ENCODE data around the gene ITIH5. TPM values are rescaled to one million over a fixed set of nuclear protein-coding genes. Genes with fewer than 3 reads are reported as not detected.

Gene ITIH5
- total and polyA plus RNA-seq, 2 donors from 2014 or later: 13.1 to 23.3 TPM

- H3K9me3 ChIP-seq (ENCODE audit: control insufficient read depth in 2 of 3, insufficient read depth in 1 of 3, low read length in 3 of 3): no peaks in the 10 kb centered on the region
- no peaks in the 10 kb centered on the region for H3K27me3 ChIP-seq (ENCODE audit: control insufficient read depth, insufficient read depth, low read length)
- no peaks in the 10 kb centered on the region for H3K36me3 ChIP-seq (ENCODE audit: control insufficient read depth in 2 of 3, insufficient read depth in 3 of 3, low read length in 3 of 3)
- intact Hi-C loops (cut with DNase I): no loop called here
- no peak overlapping the region for H3K4me3 ChIP-seq (ENCODE audit: low read length in 3 of 3)
- H3K27ac ChIP-seq (ENCODE audit: low read depth in 2 of 2, low read length in 2 of 2): no peak overlapping the region
- TF ChIP-seq CTCF (IDR thresholded peaks at IDR 0.05; ENCODE audit: borderline replicate concordance, extremely low read depth, insufficient read depth): no peak
- FAIRE-seq: no peak
- H3K9ac ChIP-seq (ENCODE audit: low read length in 3 of 3): no peak overlapping the region
- no peaks in the 10 kb centered on the region for H3K4me1 ChIP-seq (ENCODE audit: control insufficient read depth in 2 of 3, insufficient read depth in 2 of 3, low read depth in 1 of 3, low read length in 3 of 3)
- no peak for DNase-seq
These were observed 19.6 kb downstream of the ITIH5 start for GRCh38 chr10:7647062-7647664.

GRCh38 chr10:7642491-7643011, 24.2 kb downstream of the ITIH5 start:
- Histone ChIP-seq H3K4me3 (ENCODE audit: low read length in 3 of 3) (no peak overlapping the region), H3K9me3 (ENCODE audit: control insufficient read depth in 2 of 3, insufficient read depth in 1 of 3, low read length in 3 of 3) (peaks cover 0 to 2% (median 0%) of the 10 kb centered on the region in 3 donors), H3K4me1 (ENCODE audit: control insufficient read depth in 2 of 3, insufficient read depth in 2 of 3, low read depth in 1 of 3, low read length in 3 of 3) (no peaks in the 10 kb centered on the region), H3K9ac (ENCODE audit: low read length in 3 of 3) (no peak overlapping the region), H3K27ac (ENCODE audit: low read depth in 2 of 2, low read length in 2 of 2) (no peak overlapping the region), H3K36me3 (ENCODE audit: control insufficient read depth in 2 of 3, insufficient read depth in 3 of 3, low read length in 3 of 3) (peaks cover 0 to 8% (median 0%) of the 10 kb centered on the region in 3 donors), H3K27me3 (ENCODE audit: control insufficient read depth, insufficient read depth, low read length) (no peaks in the 10 kb centered on the region)
- DNase-seq (no peak), FAIRE-seq (no peak)
- no peak for TF ChIP-seq CTCF (IDR thresholded peaks at IDR 0.05; ENCODE audit: borderline replicate concordance, extremely low read depth, insufficient read depth)
- intact Hi-C loops (cut with DNase I): no loop called here

- TF ChIP-seq CTCF (IDR thresholded peaks at IDR 0.05; ENCODE audit: borderline replicate concordance, extremely low read depth, insufficient read depth): no peak
- Histone ChIP-seq H3K4me3 (ENCODE audit: low read length in 3 of 3) (no peak overlapping the region), H3K4me1 (ENCODE audit: control insufficient read depth in 2 of 3, insufficient read depth in 2 of 3, low read depth in 1 of 3, low read length in 3 of 3) (no peaks in the 10 kb centered on the region), H3K36me3 (ENCODE audit: control insufficient read depth in 2 of 3, insufficient read depth in 3 of 3, low read length in 3 of 3) (peaks cover 0 to 8% (median 0%) of the 10 kb centered on the region in 3 donors), H3K9me3 (ENCODE audit: control insufficient read depth in 2 of 3, insufficient read depth in 1 of 3, low read length in 3 of 3) (peaks cover 0 to 2% (median 0%) of the 10 kb centered on the region in 3 donors), H3K9ac (ENCODE audit: low read length in 3 of 3) (no peak overlapping the region), H3K27me3 (ENCODE audit: control insufficient read depth, insufficient read depth, low read length) (no peaks in the 10 kb centered on the region), H3K27ac (ENCODE audit: low read depth in 2 of 2, low read length in 2 of 2) (no peak overlapping the region)
- FAIRE-seq: no peak
- intact Hi-C loops (cut with DNase I): no loop called here
- DNase-seq: no peak
These were observed 31.2 kb downstream of the ITIH5 start for GRCh38 chr10:7635408-7636125.
